Activated CD8-positive, alpha-beta memory T cell treated with anti-CD3 and anti-CD28 coated beads, Interleukin-2, amount 10 ng/mL, durations not matched to agents 7 days and 5 days (primary cell): ENCODE data around the gene ZIC5. TPM values are rescaled to one million over a fixed set of nuclear protein-coding genes. Genes with fewer than 3 reads are reported as not detected.

Source experiments
- ATAC-seq: fragments of 150-1000 bp; cut with Tn5 transposase; one replicate; pipeline ENCODE4 v1.10.0; 2021; ENCODE audit warnings: moderate library complexity
- CTCF ChIA-PET: fragments of 350-600 bp; sonication (Branson Sonifier 250); formaldehyde crosslinking; loops from one replicate; lab custom pipeline; 2021; ENCODE audit warnings: antibody characterized with exemption; lab: Charles Lee
- DNase-seq: peaks from one replicate; pipeline ENCODE4 v3.0.0-alpha.2; 2020
- H3K27ac Mint-ChIP-seq: one replicate; pipeline ENCODE4 v1.8.0; 2021; ENCODE audit warnings: mild to moderate bottlenecking, mixed read lengths
- H3K27me3 Mint-ChIP-seq: one replicate; pipeline ENCODE4 v1.8.0; 2021; ENCODE audit warnings: mixed read lengths
- H3K36me3 Mint-ChIP-seq: one replicate; pipeline ENCODE4 v1.8.0; 2021; ENCODE audit warnings: mild to moderate bottlenecking, mixed read lengths
- H3K4me1 Mint-ChIP-seq: one replicate; pipeline ENCODE4 v1.8.0; 2021; ENCODE audit warnings: mixed read lengths
- H3K4me3 Mint-ChIP-seq: one replicate; pipeline ENCODE4 v1.8.0; 2021; ENCODE audit warnings: mild to moderate bottlenecking, moderate library complexity, mixed read lengths
- H3K9me3 Mint-ChIP-seq: one replicate; pipeline ENCODE4 v1.8.0; 2022; ENCODE audit warnings: low read depth, mixed read lengths
- total RNA-seq, 2 experiments: library from RNA; stranded (reverse); gene quantifications; one replicate each; pipeline ENCODE4 v1.2.3, GENCODE V29; 2021

Gene ZIC5
- not detected for total RNA-seq

GRCh38 chr13:99971576-99972189, at the start of gene ZIC5:
Gene ZIC5 (minus strand): TSS chr13:99971767. CDS start chr13:99971603, 164 bp downstream.
- Mint-ChIP-seq H3K27me3 (peaks cover 79% of the 10 kb centered on the region), H3K4me1 (peaks cover 16% of the 10 kb centered on the region), H3K4me3 (no peak within 1 kb of the TSS), H3K9me3 (no peaks in the 10 kb centered on the region), H3K36me3 (peaks cover 10% of the 10 kb centered on the region), H3K27ac (peak within 1 kb of the TSS; percentile 79)
- no peak for DNase-seq
- ATAC-seq, result no peak
- CTCF ChIA-PET, result no interaction called here

- CTCF ChIA-PET, result no interaction called here
- H3K4me1 Mint-ChIP-seq, result peaks cover 1% of the 10 kb centered on the region
These were observed 48.3 kb upstream of the ZIC5 start for GRCh38 chr13:100019780-100020356.

GRCh38 chr13:100014621-100015020, 43.1 kb upstream of the ZIC5 start:
- Mint-ChIP-seq H3K4me1 (peaks cover 1% of the 10 kb centered on the region), H3K9me3 (peaks cover 2% of the 10 kb centered on the region), H3K4me3 (no peak overlapping the region), H3K27me3 (peaks cover 31% of the 10 kb centered on the region), H3K27ac (no peak overlapping the region), H3K36me3 (peaks cover 1% of the 10 kb centered on the region)
- CTCF ChIA-PET, result interaction anchor here (1.0 kb wide), 1 partner anchor 98 kb away, joined by 3 read pairs; no protein-coding TSS in a partner anchor
- ATAC-seq (no peak), DNase-seq (no peak)

More at GRCh38 chr13:100019780-100020356, 48.3 kb upstream of the ZIC5 start:
- H3K9me3 Mint-ChIP-seq, result no peaks in the 10 kb centered on the region
- H3K36me3 Mint-ChIP-seq, result no peaks in the 10 kb centered on the region
- H3K4me3 Mint-ChIP-seq, result no peak overlapping the region
- no peak for ATAC-seq
- no peak for DNase-seq
- peak overlapping the region; percentile 57 for H3K27ac Mint-ChIP-seq
- H3K27me3 Mint-ChIP-seq, result peaks cover 8% of the 10 kb centered on the region

GRCh38 chr13:99998261-99998660, 26.7 kb upstream of the ZIC5 start:
- Mint-ChIP-seq H3K36me3 (peaks cover 16% of the 10 kb centered on the region), H3K27ac (no peak overlapping the region), H3K27me3 (peaks cover 66% of the 10 kb centered on the region), H3K4me3 (no peak overlapping the region), H3K4me1 (peaks cover 25% of the 10 kb centered on the region), H3K9me3 (no peaks in the 10 kb centered on the region)
- no peak for DNase-seq
- CTCF ChIA-PET, result no interaction called here
- no peak for ATAC-seq

- Mint-ChIP-seq H3K36me3 (peaks cover 16% of the 10 kb centered on the region), H3K9me3 (no peaks in the 10 kb centered on the region), H3K27ac (no peak overlapping the region), H3K4me3 (no peak overlapping the region), H3K4me1 (peaks cover 29% of the 10 kb centered on the region), H3K27me3 (peaks cover 67% of the 10 kb centered on the region)
- CTCF ChIA-PET, result no interaction called here
- DNase-seq (no peak), ATAC-seq (no peak)
These were observed 26.2 kb upstream of the ZIC5 start for GRCh38 chr13:99997702-99998214.

- peak overlapping the region; percentile 64 for H3K27ac Mint-ChIP-seq
- no peaks in the 10 kb centered on the region for H3K9me3 Mint-ChIP-seq
- ATAC-seq (no peak), DNase-seq (no peak)
- peaks cover 25% of the 10 kb centered on the region for H3K4me1 Mint-ChIP-seq
- CTCF ChIA-PET, result interaction anchor here (1.3 kb wide), 2 partner anchors 14 to 340 kb away, joined by 3 read pairs; no protein-coding TSS in a partner anchor
- H3K27me3 Mint-ChIP-seq, result peaks cover 76% of the 10 kb centered on the region
- peaks cover 13% of the 10 kb centered on the region for H3K36me3 Mint-ChIP-seq
- H3K4me3 Mint-ChIP-seq, result no peak overlapping the region
These were observed 24.9 kb upstream of the ZIC5 start for GRCh38 chr13:99996381-99996973.

GRCh38 chr13:99995589-99996380, 24.2 kb upstream of the ZIC5 start:
- Mint-ChIP-seq H3K9me3 (no peaks in the 10 kb centered on the region), H3K4me1 (peaks cover 20% of the 10 kb centered on the region), H3K36me3 (peaks cover 10% of the 10 kb centered on the region), H3K4me3 (peak overlapping the region; percentile 23), H3K27me3 (peaks cover 81% of the 10 kb centered on the region), H3K27ac (no peak overlapping the region)
- no peak for DNase-seq
- CTCF ChIA-PET, result interaction anchor here (1.3 kb wide), 2 partner anchors 13 to 339 kb away, joined by 3 read pairs; no protein-coding TSS in a partner anchor
- no peak for ATAC-seq

- H3K9me3 Mint-ChIP-seq, result no peaks in the 10 kb centered on the region
- H3K27ac Mint-ChIP-seq, result no peak overlapping the region
- no peak for DNase-seq
- ATAC-seq, result no peak
- H3K36me3 Mint-ChIP-seq, result peaks cover 10% of the 10 kb centered on the region
- peaks cover 22% of the 10 kb centered on the region for H3K4me1 Mint-ChIP-seq
- CTCF ChIA-PET, result interaction anchor here (1.3 to 1.7 kb wide), 2 partner anchors 33 to 338 kb away, joined by 3 read pairs; no protein-coding TSS in a partner anchor
- H3K4me3 Mint-ChIP-seq, result no peak overlapping the region
- H3K27me3 Mint-ChIP-seq, result peaks cover 88% of the 10 kb centered on the region
These were observed 23.6 kb upstream of the ZIC5 start for GRCh38 chr13:99995104-99995588.

GRCh38 chr13:99994638-99995020, 23.1 kb upstream of the ZIC5 start:
- ATAC-seq, result no peak

GRCh38 chr13:99993660-99994637, 22.4 kb upstream of the ZIC5 start:
- no peak overlapping the region for H3K4me3 Mint-ChIP-seq
- ATAC-seq, result no peak
- H3K4me1 Mint-ChIP-seq, result peaks cover 28% of the 10 kb centered on the region
- DNase-seq, result no peak
- H3K27me3 Mint-ChIP-seq, result peaks cover 90% of the 10 kb centered on the region
- H3K27ac Mint-ChIP-seq, result no peak overlapping the region
- peaks cover 10% of the 10 kb centered on the region for H3K36me3 Mint-ChIP-seq
- CTCF ChIA-PET, result interaction anchor here (1.1 to 1.7 kb wide), 5 partner anchors 13 to 521 kb away, joined by 3 to 5 read pairs (median 4); partner anchors contain the start of gene ZIC2
- no peaks in the 10 kb centered on the region for H3K9me3 Mint-ChIP-seq

More at GRCh38 chr13:99994638-99995020, 23.1 kb upstream of the ZIC5 start:
- Mint-ChIP-seq H3K4me3 (no peak overlapping the region), H3K36me3 (peaks cover 10% of the 10 kb centered on the region), H3K27ac (no peak overlapping the region), H3K27me3 (peaks cover 90% of the 10 kb centered on the region), H3K9me3 (no peaks in the 10 kb centered on the region), H3K4me1 (peaks cover 25% of the 10 kb centered on the region)
- no peak for DNase-seq
- CTCF ChIA-PET, result interaction anchor here (1.7 kb wide), 2 partner anchors 32 to 520 kb away, joined by 3 to 5 read pairs; no protein-coding TSS in a partner anchor

- Mint-ChIP-seq H3K9me3 (no peaks in the 10 kb centered on the region), H3K36me3 (peaks cover 8% of the 10 kb centered on the region), H3K27ac (no peak overlapping the region), H3K4me1 (peaks cover 29% of the 10 kb centered on the region), H3K27me3 (peaks cover 89% of the 10 kb centered on the region), H3K4me3 (no peak overlapping the region)
- DNase-seq (no peak), ATAC-seq (no peak)
- CTCF ChIA-PET, result interaction anchor here (0.6 to 1.7 kb wide), 6 partner anchors 13 to 522 kb away, joined by 3 to 5 read pairs (median 4); no protein-coding TSS in a partner anchor
These were observed 21.4 kb upstream of the ZIC5 start for GRCh38 chr13:99992949-99993351.
